HG03045 (cell line): ENCODE measurements around the gene COX17.

Source experiments
- ATAC-seq: cut with Tn5 transposase; IDR thresholded peaks from one replicate; pipeline ENCODE4 v1.9.1; 2021; ENCODE audit warnings: mild to moderate bottlenecking, moderate library complexity; ENCODE audit not compliant: unreplicated experiment

Gene COX17

GRCh38 chr3:119675188-119675874 is 1.9 kb downstream of the COX17 start:
- ATAC-seq, result no peak

- no peak for ATAC-seq
Observed at GRCh38 chr3:119673875-119674274, 3.3 kb downstream of the COX17 start.

GRCh38 chr3:119672776-119673175 is 4.4 kb downstream of the COX17 start:
- no peak for ATAC-seq

GRCh38 chr3:119669906-119670570 is 7.2 kb downstream of the COX17 start:
- ATAC-seq, result no peak

- no peak for ATAC-seq
Observed at GRCh38 chr3:119665954-119666559, 11.1 kb downstream of the COX17 start.

GRCh38 chr3:119664850-119665379 is 12.3 kb downstream of the COX17 start:
- ATAC-seq, result no peak

- no peak for ATAC-seq
Observed at GRCh38 chr3:119664370-119664769, 12.8 kb downstream of the COX17 start.

- ATAC-seq, result no peak
Observed at GRCh38 chr3:119663885-119664284, 13.3 kb downstream of the COX17 start.

- no peak for ATAC-seq
Observed at GRCh38 chr3:119662604-119663373, 14.4 kb downstream of the COX17 start.

GRCh38 chr3:119660474-119661440 is 16.4 kb downstream of the COX17 start, which contains the start of gene POPDC2:
Gene POPDC2 (minus strand): TSS chr3:119660589. CDS start chr3:119660423, 166 bp downstream.
- ATAC-seq, result no peak

- ATAC-seq, result no peak
Observed at GRCh38 chr3:119659606-119660291, 17.5 kb downstream of the COX17 start.

- ATAC-seq, result no peak
Observed at GRCh38 chr3:119658994-119659393, 18.2 kb downstream of the COX17 start.

GRCh38 chr3:119657887-119658702 is 19.1 kb downstream of the COX17 start:
- ATAC-seq, result no peak

GRCh38 chr3:119653876-119654275 is 23.3 kb downstream of the COX17 start:
- no peak for ATAC-seq

- no peak for ATAC-seq
Observed at GRCh38 chr3:119652306-119653033, 24.7 kb downstream of the COX17 start.

GRCh38 chr3:119649761-119650160 is 27.4 kb downstream of the COX17 start:
- ATAC-seq, result no peak

GRCh38 chr3:119647843-119648575 is 29.2 kb downstream of the COX17 start:
- no peak for ATAC-seq
